Testis (tissue), 3 donors: ENCODE results near the gene P3H2. TPM values are rescaled to one million over a fixed set of nuclear protein-coding genes. Genes with fewer than 3 reads are reported as not detected.

Source experiments
- DNase-seq: peaks from one replicate; pipeline ENCODE4 v3.0.0-alpha.2; 2019
- H3K27ac ChIP-seq, 2 donors: fragments of 200-600 bp; sonication (generic); one replicate each; pipeline ENCODE4 v1.5.1; 2019
- H3K27me3 ChIP-seq: fragments of 200-600 bp; sonication (generic); one replicate; pipeline ENCODE4 v1.5.1; 2019
- H3K36me3 ChIP-seq: fragments of 200-600 bp; sonication (generic); one replicate; pipeline ENCODE4 v1.5.1; 2017; ENCODE audit warnings: low read depth; ENCODE audit errors: missing control alignments
- H3K4me1 ChIP-seq: fragments of 200-600 bp; sonication (generic); one replicate; pipeline ENCODE4 v1.5.1; 2019
- H3K4me3 ChIP-seq, 2 donors: fragments of 200-600 bp; sonication (generic); one replicate each; pipeline ENCODE4 v1.5.1; 2017 to 2019
- H3K9me3 ChIP-seq: fragments of 200-600 bp; sonication (generic); one replicate; pipeline ENCODE4 v1.5.1; 2017
- CTCF ChIP-seq, 3 experiments: fragments of 450-650 bp in 2 of 3; fragments of 200-600 bp in 1 of 3; sonication (generic) in 1 of 3; IDR thresholded peaks; one replicate each; pipeline ENCODE4 v1.5.1; 2016 to 2019; ENCODE audit warnings: antibody characterized with exemption in 3 of 3, mild to moderate bottlenecking in 2 of 3, moderate library complexity in 1 of 3
- POLR2A ChIP-seq: fragments of 450-650 bp; IDR thresholded peaks from one replicate; pipeline ENCODE4 v1.6.1; 2017; ENCODE audit warnings: antibody characterized with exemption, mild to moderate bottlenecking, moderate library complexity
- WGBS, 2 donors: methylation state at CpG; one replicate each; pipeline ENCODE4 v1.1.5; 2018; 5-methylcytosine and 5-hydroxymethylcytosine counted together
- intact Hi-C: fragments of 100-400 bp; cut with DNase I; formaldehyde crosslinking; loops from one replicate; pipeline ENCODE4 v1.15.1; 2023; ENCODE audit warnings: low total_unique reads
- polyA plus RNA-seq: library from polyadenylated mRNA; stranded (reverse); fragments of 350-450 nt; fragmentation: Illumina TruSeq; extraction: RNeasy Lipid Tissue Mini Kit (QIAGEN cat#74804); gene quantifications from one replicate; pipeline ENCODE4 v1.2.3, GENCODE V29; 2014; ENCODE audit warnings: low read depth, low replicate concordance; ENCODE audit not compliant: insufficient read depth
- total RNA-seq, 2 donors: library from RNA; depleted of rRNA; stranded (reverse); fragments of >200 nt; gene quantifications; one replicate each; pipeline ENCODE4 v1.2.3, GENCODE V29; 2016

The P3H2 gene
- total and polyA plus RNA-seq, 3 donors from 2014 or later, result 7.2 to 11.0 (median 10.1) TPM

GRCh38 chr3:189937302-189938127 is 183.2 kb downstream of the P3H2 start:
- no peak for TF ChIP-seq CTCF (IDR thresholded peaks at IDR 0.05)
- TF ChIP-seq POLR2A, result no peak
- DNase-seq, result no peak
- intact Hi-C loops, result no loop called here
- peaks cover 6% of the 10 kb centered on the region for H3K4me1 ChIP-seq
- no peaks in the 10 kb centered on the region for H3K9me3 ChIP-seq
- H3K4me3 ChIP-seq, result no peak overlapping the region
- no peaks in the 10 kb centered on the region for H3K36me3 ChIP-seq
- H3K27me3 ChIP-seq, result no peaks in the 10 kb centered on the region
- WGBS, 2 donors, result 87 to 94% methylated on average over 7 of the region's 7 CpGs
- no peak overlapping the region for H3K27ac ChIP-seq

DNA sequence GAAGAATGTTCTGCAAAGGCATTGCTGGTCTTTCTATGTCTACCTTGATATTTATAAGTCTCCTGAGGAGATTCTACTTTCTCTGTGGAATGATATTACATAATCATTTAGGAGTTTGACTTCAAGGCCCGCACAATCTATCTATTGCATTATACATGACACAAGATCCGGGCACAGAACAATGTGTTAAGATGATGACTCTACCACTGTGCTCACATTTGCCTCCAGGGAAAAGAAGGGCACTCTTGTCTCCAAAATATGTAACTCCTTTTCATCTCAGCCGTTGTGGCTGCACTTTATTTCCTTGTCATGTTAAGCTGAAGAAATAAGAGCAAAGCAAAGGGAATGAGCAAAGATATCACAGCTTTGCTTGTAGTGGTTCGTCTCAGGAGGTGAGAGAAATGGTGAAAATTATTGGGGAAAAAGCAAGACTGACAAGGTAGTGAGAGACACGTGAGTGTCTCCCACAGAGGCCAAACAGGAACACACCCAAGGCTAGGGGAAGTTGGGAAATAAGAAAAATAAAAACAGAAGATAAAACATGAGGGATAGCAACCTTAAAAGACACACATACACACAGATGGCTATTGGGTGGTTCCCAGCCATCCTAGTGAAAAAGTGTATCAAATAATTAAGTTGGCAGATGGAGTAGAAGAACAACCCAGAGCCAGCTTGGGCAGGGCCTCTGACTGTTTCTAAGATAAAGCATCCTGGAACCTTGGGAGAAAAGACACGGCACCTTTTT is 184.3 kb downstream of the P3H2 start:
- no peak for DNase-seq
- H3K27me3 ChIP-seq, result no peaks in the 10 kb centered on the region

DNA sequence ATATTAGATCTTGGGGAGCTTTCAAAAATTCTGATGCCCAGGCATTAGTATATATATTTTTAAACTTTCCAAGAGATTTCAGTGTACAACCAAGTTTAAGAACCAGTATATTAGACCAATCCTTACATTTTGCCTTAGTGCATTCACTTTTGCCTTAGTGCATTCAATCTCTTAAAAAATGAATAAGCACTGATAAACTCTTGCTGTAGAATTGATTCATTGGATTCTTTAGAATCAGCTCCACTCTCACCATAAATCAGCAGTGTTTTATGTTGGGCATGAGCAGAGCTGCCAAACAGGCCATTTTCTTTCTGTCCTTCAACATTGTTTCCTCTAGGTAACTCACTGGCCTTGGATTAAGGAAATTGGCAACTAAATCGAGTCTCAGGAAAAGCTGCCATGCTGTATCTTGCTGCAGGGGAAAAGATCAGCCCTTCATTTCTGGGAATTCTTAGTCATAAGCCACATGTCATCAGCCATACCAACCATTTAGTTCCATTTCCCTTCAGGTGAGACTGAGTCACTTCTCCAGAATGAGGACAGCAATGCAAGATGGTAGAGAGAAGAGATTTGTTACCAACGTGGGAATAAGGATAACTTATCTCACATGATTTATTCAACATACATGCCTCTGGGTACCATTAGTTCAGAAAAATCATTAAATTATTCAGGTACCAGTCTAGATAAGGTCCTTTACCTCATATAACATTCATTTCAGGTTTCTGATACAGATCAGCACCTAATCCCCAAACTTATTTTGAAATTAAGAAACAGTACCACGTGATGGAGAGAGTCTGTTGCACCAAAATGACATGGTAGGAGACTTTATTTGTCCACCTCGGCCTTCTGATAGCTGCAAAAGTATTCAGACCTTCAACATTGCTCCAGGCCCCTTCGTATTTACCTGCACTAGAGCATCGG is 192.5 kb downstream of the P3H2 start:
- H3K27ac ChIP-seq, result no peak overlapping the region
- H3K4me1 ChIP-seq, result no peaks in the 10 kb centered on the region
- TF ChIP-seq CTCF (IDR thresholded peaks at IDR 0.05) (no peak), POLR2A (no peak)
- DNase-seq, result no peak
- H3K9me3 ChIP-seq, result no peaks in the 10 kb centered on the region
- no peak overlapping the region for H3K4me3 ChIP-seq
- 68 to 77% methylated on average over 6 of the region's 6 CpGs for WGBS, 2 donors
- H3K36me3 ChIP-seq, result no peaks in the 10 kb centered on the region
- intact Hi-C loops, result no loop called here
- H3K27me3 ChIP-seq, result no peaks in the 10 kb centered on the region

More for the DNA sequence above, 184.3 kb downstream of the P3H2 start:
- no peaks in the 10 kb centered on the region for H3K9me3 ChIP-seq
- no peak overlapping the region for H3K4me3 ChIP-seq
- intact Hi-C loops, result no loop called here
- H3K36me3 ChIP-seq, result no peaks in the 10 kb centered on the region
- WGBS, 2 donors, result 82 to 83% methylated on average over 6 of the region's 6 CpGs
- no peaks in the 10 kb centered on the region for H3K4me1 ChIP-seq
- TF ChIP-seq CTCF (IDR thresholded peaks at IDR 0.05) (no peak), POLR2A (no peak)
- no peak overlapping the region for H3K27ac ChIP-seq

GRCh38 chr3:189921770-189922169 is 198.9 kb downstream of the P3H2 start:
- intact Hi-C loops, result no loop called here
- TF ChIP-seq POLR2A, result no peak
- no peak for TF ChIP-seq CTCF (IDR thresholded peaks at IDR 0.05)
- no peaks in the 10 kb centered on the region for H3K9me3 ChIP-seq

More at GRCh38 chr3:189921770-189922169, 198.9 kb downstream of the P3H2 start:
- H3K4me1 ChIP-seq, result no peaks in the 10 kb centered on the region
- H3K27me3 ChIP-seq, result no peaks in the 10 kb centered on the region
- DNase-seq, result no peak
- no peak overlapping the region for H3K27ac ChIP-seq
- H3K36me3 ChIP-seq, result no peaks in the 10 kb centered on the region
- H3K4me3 ChIP-seq, result no peak overlapping the region
